Fibroblast of villous mesenchyme (primary cell): ENCODE results near the gene TROAP. TPM values are rescaled to one million over a fixed set of nuclear protein-coding genes. Genes with fewer than 3 reads are reported as not detected.

Source experiments
- DNase-seq: peaks from one replicate; pipeline ENCODE4 v3.0.0-alpha.2; 2010; ENCODE audit warnings: low read depth
- H3K4me3 ChIP-seq: 2 replicates; pipeline ENCODE4 v1.5.1; 2011; ENCODE audit warnings: low read depth, mild to moderate bottlenecking, low read length
- CTCF ChIP-seq: IDR thresholded peaks from 2 replicates; pipeline ENCODE4 v1.5.1; 2012; ENCODE audit warnings: low read depth, mild to moderate bottlenecking, low read length; ENCODE audit not compliant: insufficient read depth
- total RNA-seq: library from RNA; depleted of rRNA; stranded (reverse); fragments of >200 nt; gene quantifications from 2 replicates; pipeline ENCODE4 v1.2.3, GENCODE V29; 2012

The TROAP gene
- total RNA-seq, 1 donor: 14.7 TPM

GRCh38 chr12:49296836-49297694 lies 26.0 kb upstream of the TROAP start:
- DNase-seq: no peak
- peak overlapping the region; percentile 47 for H3K4me3 ChIP-seq
- no peak for TF ChIP-seq CTCF

GRCh38 chr12:49297695-49298060 lies 25.4 kb upstream of the TROAP start:
- no peak for TF ChIP-seq CTCF
- DNase-seq: no peak
- H3K4me3 ChIP-seq: peak overlapping the region; percentile 21

- no peak for DNase-seq
- no peak overlapping the region for H3K4me3 ChIP-seq
- TF ChIP-seq CTCF: no peak
Measured at GRCh38 chr12:49298160-49298559, 24.9 kb upstream of the TROAP start.

- TF ChIP-seq CTCF: no peak
- H3K4me3 ChIP-seq: no peak overlapping the region
- peak; percentile 61 for DNase-seq
Measured at GRCh38 chr12:49301760-49302159, 21.3 kb upstream of the TROAP start.

- no peak for TF ChIP-seq CTCF
- peak; percentile 44 for DNase-seq
- H3K4me3 ChIP-seq: no peak overlapping the region
Measured at GRCh38 chr12:49304161-49304560, 18.9 kb upstream of the TROAP start.

- no peak overlapping the region for H3K4me3 ChIP-seq
- DNase-seq: no peak
- TF ChIP-seq CTCF: no peak
Measured at GRCh38 chr12:49305762-49306510, 17.1 kb upstream of the TROAP start.
